ENCODE data around the gene PELI1.

DNA sequence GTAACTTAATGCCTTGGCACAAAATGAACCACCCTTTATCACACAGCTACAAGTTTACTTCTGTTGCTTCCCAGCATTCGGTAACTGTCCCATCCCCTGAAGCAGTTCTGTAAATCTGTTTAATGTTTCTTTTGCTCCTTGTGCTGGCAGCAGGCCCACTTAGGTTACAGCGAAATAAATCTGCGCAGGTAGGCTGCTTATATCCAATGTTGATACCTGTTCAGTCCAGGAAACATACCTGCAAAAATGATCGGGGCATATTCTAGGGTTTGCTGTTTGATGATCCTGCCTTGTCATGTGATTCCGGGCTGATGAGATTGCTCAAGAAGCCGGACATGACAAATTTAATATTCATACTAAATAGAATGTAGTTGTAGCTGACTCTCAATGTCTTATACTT, 23.3 kb downstream of the PELI1 start:
- TF ChIP-seq, protein P1, sequence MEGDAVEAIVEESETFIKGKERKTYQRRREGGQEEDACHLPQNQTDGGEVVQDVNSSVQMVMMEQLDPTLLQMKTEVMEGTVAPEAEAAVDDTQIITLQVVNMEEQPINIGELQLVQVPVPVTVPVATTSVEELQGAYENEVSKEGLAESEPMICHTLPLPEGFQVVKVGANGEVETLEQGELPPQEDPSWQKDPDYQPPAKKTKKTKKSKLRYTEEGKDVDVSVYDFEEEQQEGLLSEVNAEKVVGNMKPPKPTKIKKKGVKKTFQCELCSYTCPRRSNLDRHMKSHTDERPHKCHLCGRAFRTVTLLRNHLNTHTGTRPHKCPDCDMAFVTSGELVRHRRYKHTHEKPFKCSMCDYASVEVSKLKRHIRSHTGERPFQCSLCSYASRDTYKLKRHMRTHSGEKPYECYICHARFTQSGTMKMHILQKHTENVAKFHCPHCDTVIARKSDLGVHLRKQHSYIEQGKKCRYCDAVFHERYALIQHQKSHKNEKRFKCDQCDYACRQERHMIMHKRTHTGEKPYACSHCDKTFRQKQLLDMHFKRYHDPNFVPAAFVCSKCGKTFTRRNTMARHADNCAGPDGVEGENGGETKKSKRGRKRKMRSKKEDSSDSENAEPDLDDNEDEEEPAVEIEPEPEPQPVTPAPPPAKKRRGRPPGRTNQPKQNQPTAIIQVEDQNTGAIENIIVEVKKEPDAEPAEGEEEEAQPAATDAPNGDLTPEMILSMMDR (IDR thresholded peaks at IDR 0.05; ENCODE audit: poor library complexity), result no peak
- no peak for TF ChIP-seq EZH2phosphoT487 (IDR thresholded peaks at IDR 0.05; ENCODE audit: low read depth, severe bottlenecking, unreplicated experiment)
- no peak for TF ChIP-seq EZH2 (IDR thresholded peaks at IDR 0.05; ENCODE audit: borderline replicate concordance)

All from hepatocyte (in vitro differentiated cells).